ENCODE results near the gene LSM10.

LSM10 gene

DNA sequence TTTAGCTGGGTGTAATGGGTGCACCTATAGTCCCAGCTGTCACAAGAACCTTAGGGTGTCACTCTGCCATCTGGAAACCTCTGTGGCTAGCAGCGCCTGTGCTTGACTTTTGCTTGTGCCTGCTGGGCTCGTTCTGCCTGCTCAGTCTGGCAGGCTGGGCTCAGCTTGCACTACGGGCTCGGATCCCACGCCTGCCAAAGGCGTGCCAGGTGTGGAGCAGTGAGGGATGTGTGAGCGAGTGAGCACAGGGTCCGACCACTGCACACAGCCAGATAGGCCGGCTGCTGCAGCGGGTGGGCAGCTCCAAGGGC, 2.8 kb upstream of the LSM10 start:
- TF ChIP-seq, protein P1, sequence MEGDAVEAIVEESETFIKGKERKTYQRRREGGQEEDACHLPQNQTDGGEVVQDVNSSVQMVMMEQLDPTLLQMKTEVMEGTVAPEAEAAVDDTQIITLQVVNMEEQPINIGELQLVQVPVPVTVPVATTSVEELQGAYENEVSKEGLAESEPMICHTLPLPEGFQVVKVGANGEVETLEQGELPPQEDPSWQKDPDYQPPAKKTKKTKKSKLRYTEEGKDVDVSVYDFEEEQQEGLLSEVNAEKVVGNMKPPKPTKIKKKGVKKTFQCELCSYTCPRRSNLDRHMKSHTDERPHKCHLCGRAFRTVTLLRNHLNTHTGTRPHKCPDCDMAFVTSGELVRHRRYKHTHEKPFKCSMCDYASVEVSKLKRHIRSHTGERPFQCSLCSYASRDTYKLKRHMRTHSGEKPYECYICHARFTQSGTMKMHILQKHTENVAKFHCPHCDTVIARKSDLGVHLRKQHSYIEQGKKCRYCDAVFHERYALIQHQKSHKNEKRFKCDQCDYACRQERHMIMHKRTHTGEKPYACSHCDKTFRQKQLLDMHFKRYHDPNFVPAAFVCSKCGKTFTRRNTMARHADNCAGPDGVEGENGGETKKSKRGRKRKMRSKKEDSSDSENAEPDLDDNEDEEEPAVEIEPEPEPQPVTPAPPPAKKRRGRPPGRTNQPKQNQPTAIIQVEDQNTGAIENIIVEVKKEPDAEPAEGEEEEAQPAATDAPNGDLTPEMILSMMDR (IDR thresholded peaks at IDR 0.05; ENCODE audit: extremely low read depth, missing control alignments), result no peak
- no peak for DNase-seq (ENCODE audit: low spot score)

DNA sequence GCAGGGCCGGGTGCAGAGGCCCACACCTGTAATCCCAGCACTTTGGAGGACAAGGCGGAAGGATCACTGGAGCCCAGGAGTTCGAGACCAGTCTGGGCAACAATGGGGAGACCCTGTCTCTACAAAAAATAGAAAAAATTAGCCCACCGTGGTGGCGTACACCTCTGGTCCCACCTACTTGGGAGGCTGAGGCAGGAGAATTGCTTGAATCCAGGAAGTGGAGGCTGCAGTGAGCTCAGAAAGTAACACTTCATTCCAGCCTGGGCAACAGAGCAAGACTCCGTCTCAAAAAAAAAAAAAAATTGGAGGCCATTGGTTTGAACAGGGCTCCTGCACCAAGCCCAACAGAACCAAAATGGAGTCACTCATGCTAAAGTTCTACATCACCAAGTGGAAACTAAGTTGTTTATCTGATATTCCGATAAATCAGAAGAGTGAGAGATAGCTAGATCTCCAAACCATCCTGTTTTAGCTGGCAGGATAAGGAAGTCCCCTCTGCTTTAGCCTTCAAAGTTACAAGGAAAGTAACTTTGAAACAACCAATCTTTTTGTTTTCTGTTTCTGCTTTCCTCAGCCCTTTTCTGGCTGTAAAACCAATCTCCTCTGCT, 766 bp upstream of the LSM10 start:
- no peak for DNase-seq (ENCODE audit: low spot score)

DNA sequence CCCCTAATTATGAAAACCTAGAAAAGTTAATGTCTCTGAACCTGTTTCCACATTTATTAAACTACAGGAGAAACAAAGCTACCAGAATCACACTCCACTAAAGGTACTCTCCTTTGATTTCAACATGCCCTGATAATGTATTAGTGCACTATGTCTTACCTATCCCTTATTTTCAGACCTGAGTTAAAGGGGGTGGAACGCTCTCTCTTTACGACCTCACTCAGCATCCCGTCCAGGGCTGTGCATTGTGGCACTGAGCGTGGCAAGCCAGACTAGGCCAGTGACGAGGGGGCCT, 678 bp downstream of the LSM10 start:
- DNase-seq (ENCODE audit: low spot score), result no peak
- TF ChIP-seq, protein P1 (IDR thresholded peaks at IDR 0.05; ENCODE audit: extremely low read depth, missing control alignments), result no peak

More for the DNA sequence above, 766 bp upstream of the LSM10 start:
- TF ChIP-seq, protein P1 (IDR thresholded peaks at IDR 0.05; ENCODE audit: extremely low read depth, missing control alignments), result no peak

DNA sequence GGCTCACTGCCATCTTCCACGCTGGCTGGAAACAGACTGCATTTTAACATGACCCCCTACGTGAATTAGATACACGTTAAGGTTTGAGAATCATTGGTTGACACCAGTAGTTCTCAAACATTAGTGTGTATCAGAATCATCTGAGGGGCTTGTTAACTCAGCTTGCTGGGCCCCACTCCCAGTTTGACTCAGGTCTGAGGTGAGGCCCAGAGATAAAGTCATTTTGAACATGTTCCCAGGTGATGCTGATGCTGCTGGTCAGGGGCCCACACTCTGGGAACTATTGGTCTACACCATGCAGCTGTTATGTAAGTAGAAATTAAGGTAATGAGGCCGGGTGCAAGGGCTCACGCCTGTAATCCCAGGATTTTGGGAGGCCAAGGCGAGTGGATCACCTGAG, 1.3 kb downstream of the LSM10 start:
- no peak for DNase-seq (ENCODE audit: low spot score)
- TF ChIP-seq, protein P1 (IDR thresholded peaks at IDR 0.05; ENCODE audit: extremely low read depth, missing control alignments), result no peak

DNA sequence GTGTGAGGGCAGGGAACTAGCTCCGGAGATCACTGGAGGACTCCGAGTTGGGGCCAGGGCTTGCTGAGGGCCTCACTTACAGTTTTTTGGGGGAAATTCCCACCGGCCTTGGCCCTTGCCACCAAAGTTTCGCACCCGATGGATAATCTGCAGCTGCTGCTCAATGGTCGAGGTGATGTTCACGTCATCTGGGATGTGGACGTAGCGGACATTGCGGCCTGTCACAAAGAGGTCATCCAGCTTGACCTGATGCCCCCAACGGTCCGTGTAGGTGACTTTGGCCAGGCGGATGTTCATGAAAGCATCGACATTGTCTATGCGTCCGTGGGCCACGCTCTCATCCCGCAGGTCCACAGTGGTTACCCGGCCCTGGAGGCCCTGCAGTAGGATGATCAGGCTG, 4.0 kb downstream of the LSM10 start:
- TF ChIP-seq, protein P1 (IDR thresholded peaks at IDR 0.05; ENCODE audit: extremely low read depth, missing control alignments), result no peak
- DNase-seq (ENCODE audit: low spot score), result no peak

DNA sequence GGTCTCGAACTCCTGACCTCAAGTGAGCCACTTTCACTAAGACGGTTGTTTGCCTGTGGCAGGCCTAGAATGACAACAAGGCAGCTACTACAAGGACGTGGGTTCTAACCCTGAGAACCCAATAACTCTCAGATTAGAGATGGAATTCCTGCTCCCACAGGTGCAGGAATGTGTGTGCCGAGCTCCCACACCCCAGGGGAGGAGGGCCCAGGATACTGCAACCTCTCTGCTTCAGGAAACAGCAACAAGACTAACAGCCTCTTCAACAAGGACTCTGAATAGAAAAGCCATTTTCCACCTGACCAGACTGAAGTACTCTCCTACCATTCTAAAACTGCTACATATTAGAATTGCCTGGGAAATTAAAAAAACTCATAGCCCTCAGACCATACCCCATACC, 4.9 kb downstream of the LSM10 start:
- TF ChIP-seq, protein P1 (IDR thresholded peaks at IDR 0.05; ENCODE audit: extremely low read depth, missing control alignments), result no peak

DNA sequence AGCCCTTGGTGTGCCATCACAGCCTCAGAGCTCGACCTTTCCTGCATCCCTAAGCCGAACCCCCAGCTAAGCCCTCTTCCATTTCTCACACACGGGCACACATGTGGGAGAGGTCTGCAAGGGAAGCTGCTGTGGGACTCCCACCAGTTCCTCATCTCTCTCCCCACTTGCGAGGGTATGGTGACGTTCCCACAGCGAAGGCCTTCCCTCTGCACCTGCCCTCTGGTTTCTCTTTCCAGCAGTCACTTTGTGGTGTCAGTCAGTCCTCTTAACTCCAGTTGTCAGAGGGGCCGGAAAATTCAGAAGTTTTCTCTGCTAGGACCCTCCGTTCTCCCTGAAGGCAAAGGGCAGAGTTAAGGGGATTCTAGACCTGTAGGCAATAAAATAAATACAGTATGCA, 6.4 kb downstream of the LSM10 start:
- DNase-seq (ENCODE audit: low spot score), result no peak
- TF ChIP-seq, protein P1 (IDR thresholded peaks at IDR 0.05; ENCODE audit: extremely low read depth, missing control alignments), result no peak

More for the DNA sequence above, 4.9 kb downstream of the LSM10 start:
- no peak for DNase-seq (ENCODE audit: low spot score)
